Glutamatergic neuron (in vitro differentiated cells): ENCODE data around the gene MMP24OS. TPM values are rescaled to one million over a fixed set of nuclear protein-coding genes. Genes with fewer than 3 reads are reported as not detected.

Experiments used
- DNase-seq: peaks from one replicate; pipeline ENCODE4 v3.0.0; 2022
- H3K27ac Mint-ChIP-seq: one replicate; pipeline ENCODE4 v1.8.0; 2020; ENCODE audit warnings: mild to moderate bottlenecking, mixed read lengths, inconsistent platforms; ENCODE audit not compliant: unreplicated experiment
- H3K27me3 Mint-ChIP-seq: one replicate; pipeline ENCODE4 v1.8.0; 2020; ENCODE audit warnings: mild to moderate bottlenecking, moderate library complexity, mixed read lengths, inconsistent platforms; ENCODE audit not compliant: unreplicated experiment
- H3K36me3 Mint-ChIP-seq: one replicate; pipeline ENCODE4 v1.8.0; 2020; ENCODE audit warnings: mild to moderate bottlenecking, mixed read lengths, inconsistent platforms; ENCODE audit not compliant: unreplicated experiment
- H3K4me1 Mint-ChIP-seq: one replicate; pipeline ENCODE4 v1.8.0; 2020; ENCODE audit warnings: mild to moderate bottlenecking, low read depth, mixed read lengths, inconsistent platforms; ENCODE audit not compliant: unreplicated experiment
- H3K4me3 Mint-ChIP-seq: one replicate; pipeline ENCODE4 v1.8.0; 2020; ENCODE audit warnings: mild to moderate bottlenecking, mixed read lengths, inconsistent platforms; ENCODE audit not compliant: unreplicated experiment
- H3K9me3 Mint-ChIP-seq: one replicate; pipeline ENCODE4 v1.8.0; 2020; ENCODE audit warnings: mild to moderate bottlenecking, moderate library complexity, mixed read lengths, inconsistent platforms; ENCODE audit not compliant: unreplicated experiment
- CTCF ChIP-seq: fragments of 200-600 bp; sonication (generic); IDR thresholded peaks from one replicate; pipeline ENCODE4 v1.5.0; 2021; ENCODE audit not compliant: partially characterized antibody, unreplicated experiment
- total RNA-seq: library from RNA; stranded (reverse); fragmentation: NEBNext Ultra II Directional; extraction: Animal tissue kit (Norgen Biotek cat#: 25700); gene quantifications from one replicate; pipeline ENCODE4 v1.2.1, GENCODE V29; 2021; ENCODE audit not compliant: unreplicated experiment

Gene MMP24OS
- total RNA-seq, 1 donor from 2014 or later = 99.0 TPM

GRCh38 chr20:35240811-35241293, 37.1 kb downstream of the MMP24OS start:
- peaks cover 2% of the 10 kb centered on the region for H3K9me3 Mint-ChIP-seq
- H3K4me1 Mint-ChIP-seq = peaks cover 1% of the 10 kb centered on the region
- H3K36me3 Mint-ChIP-seq = no peaks in the 10 kb centered on the region
- H3K27me3 Mint-ChIP-seq = no peaks in the 10 kb centered on the region
- DNase-seq = no peak
- no peak overlapping the region for H3K4me3 Mint-ChIP-seq
- H3K27ac Mint-ChIP-seq = no peak overlapping the region
- no peak for TF ChIP-seq CTCF

- DNase-seq = no peak
- H3K27ac Mint-ChIP-seq = no peak overlapping the region
- no peaks in the 10 kb centered on the region for H3K27me3 Mint-ChIP-seq
- no peak for TF ChIP-seq CTCF
- H3K4me1 Mint-ChIP-seq = peaks cover 1% of the 10 kb centered on the region
- peaks cover 2% of the 10 kb centered on the region for H3K9me3 Mint-ChIP-seq
- no peaks in the 10 kb centered on the region for H3K36me3 Mint-ChIP-seq
- H3K4me3 Mint-ChIP-seq = no peak overlapping the region
Measured at GRCh38 chr20:35240083-35240810, 37.7 kb downstream of the MMP24OS start.

- Mint-ChIP-seq H3K36me3 (no peaks in the 10 kb centered on the region), H3K4me1 (peaks cover 1% of the 10 kb centered on the region), H3K27ac (no peak overlapping the region), H3K27me3 (no peaks in the 10 kb centered on the region), H3K9me3 (peaks cover 2% of the 10 kb centered on the region), H3K4me3 (no peak overlapping the region)
- no peak for DNase-seq
- no peak for TF ChIP-seq CTCF
Measured at GRCh38 chr20:35238735-35239134, 39.2 kb downstream of the MMP24OS start.

- DNase-seq = no peak
- no peaks in the 10 kb centered on the region for H3K36me3 Mint-ChIP-seq
- no peak overlapping the region for H3K27ac Mint-ChIP-seq
- TF ChIP-seq CTCF = no peak
- peaks cover 2% of the 10 kb centered on the region for H3K9me3 Mint-ChIP-seq
- H3K27me3 Mint-ChIP-seq = no peaks in the 10 kb centered on the region
- no peak overlapping the region for H3K4me3 Mint-ChIP-seq
- H3K4me1 Mint-ChIP-seq = peaks cover 1% of the 10 kb centered on the region
Measured at GRCh38 chr20:35238170-35238569, 39.8 kb downstream of the MMP24OS start.

- Mint-ChIP-seq H3K4me3 (no peak overlapping the region), H3K9me3 (peaks cover 2% of the 10 kb centered on the region), H3K27me3 (no peaks in the 10 kb centered on the region), H3K36me3 (no peaks in the 10 kb centered on the region), H3K4me1 (peaks cover 1% of the 10 kb centered on the region), H3K27ac (no peak overlapping the region)
- no peak for TF ChIP-seq CTCF
- DNase-seq = no peak
Measured at GRCh38 chr20:35237486-35237885, 40.4 kb downstream of the MMP24OS start.
